Ascending aorta (tissue), 2 donors: Measurements from ENCODE around the gene MAPK13. TPM values are rescaled to one million over a fixed set of nuclear protein-coding genes. Genes with fewer than 3 reads are reported as not detected.

Source experiments
- DNase-seq, 2 donors: peaks; one replicate each; pipeline ENCODE4 v3.0.0-alpha.2; 2019; ENCODE audit warnings: low spot score in 2 of 2
- H3K27ac ChIP-seq, 2 donors: fragments of 200-600 bp; sonication (generic); one replicate each; pipeline ENCODE4 v1.5.1; 2016 to 2017; ENCODE audit warnings: mild to moderate bottlenecking in 1 of 2
- H3K27me3 ChIP-seq: fragments of 200-600 bp; sonication (generic); one replicate; pipeline ENCODE4 v1.5.1; 2017
- H3K36me3 ChIP-seq, 2 donors: fragments of 200-600 bp; sonication (generic); one replicate each; pipeline ENCODE4 v1.5.1; 2016
- H3K4me1 ChIP-seq, 2 donors: fragments of 200-600 bp; sonication (generic); one replicate each; pipeline ENCODE4 v1.5.1; 2016 to 2017; ENCODE audit warnings: mild to moderate bottlenecking in 1 of 2
- H3K4me3 ChIP-seq, 2 donors: fragments of 200-600 bp; sonication (generic); one replicate each; pipeline ENCODE4 v1.5.1; 2016 to 2017; ENCODE audit warnings: mild to moderate bottlenecking in 1 of 2
- H3K9me3 ChIP-seq, 2 donors: fragments of 200-600 bp; sonication (generic); one replicate each; pipeline ENCODE4 v1.5.1; 2016
- CTCF ChIP-seq, 3 experiments: fragments of 200-600 bp in 2 of 3; fragments of 450-650 bp in 1 of 3; sonication (generic) in 2 of 3; IDR thresholded peaks; one replicate each; pipeline ENCODE4 v1.5.1; 2016 to 2019; ENCODE audit warnings: antibody characterized with exemption in 3 of 3, mild to moderate bottlenecking in 1 of 3, moderate library complexity in 1 of 3
- intact Hi-C: fragments of 100-400 bp; cut with DNase I; formaldehyde crosslinking; loops from one replicate; pipeline ENCODE4 v1.15.1; 2023
- total RNA-seq: library from RNA; depleted of rRNA; stranded (reverse); fragments of >200 nt; gene quantifications from one replicate; pipeline ENCODE4 v1.1.0, GENCODE V29; 2016

The MAPK13 gene
- total RNA-seq, 1 donor from 2014 or later = 7.7 TPM

GRCh38 chr6:36135053-36135731 lies 4.9 kb downstream of the MAPK13 start:
- no peaks in the 10 kb centered on the region for H3K27me3 ChIP-seq
- no peaks in the 10 kb centered on the region for H3K9me3 ChIP-seq
- no peak overlapping the region for H3K4me3 ChIP-seq
- no peaks in the 10 kb centered on the region for H3K4me1 ChIP-seq
- intact Hi-C loops = no loop called here
- H3K36me3 ChIP-seq = peaks cover 6% of the 10 kb centered on the region in 2 donors
- no peak for TF ChIP-seq CTCF (IDR thresholded peaks at IDR 0.05)
- H3K27ac ChIP-seq = no peak overlapping the region
- DNase-seq = no peak

- intact Hi-C loops = no loop called here
- H3K4me1 ChIP-seq = no peaks in the 10 kb centered on the region
These were observed 5.7 kb downstream of the MAPK13 start for GRCh38 chr6:36136034-36136433.

GRCh38 chr6:36136551-36136950 lies 6.2 kb downstream of the MAPK13 start:
- no peak for TF ChIP-seq CTCF (IDR thresholded peaks at IDR 0.05)
- Histone ChIP-seq H3K4me1 (no peaks in the 10 kb centered on the region), H3K36me3 (peaks cover 6% of the 10 kb centered on the region in 2 donors), H3K9me3 (no peaks in the 10 kb centered on the region), H3K4me3 (no peak overlapping the region), H3K27me3 (no peaks in the 10 kb centered on the region), H3K27ac (no peak overlapping the region)
- DNase-seq = no peak
- intact Hi-C loops = no loop called here

More at GRCh38 chr6:36136034-36136433, 5.7 kb downstream of the MAPK13 start:
- Histone ChIP-seq H3K36me3 (peaks cover 6% of the 10 kb centered on the region in 2 donors), H3K27ac (no peak overlapping the region), H3K9me3 (no peaks in the 10 kb centered on the region), H3K4me3 (no peak overlapping the region), H3K27me3 (no peaks in the 10 kb centered on the region)
- no peak for DNase-seq
- no peak for TF ChIP-seq CTCF (IDR thresholded peaks at IDR 0.05)

- H3K4me1 ChIP-seq = no peaks in the 10 kb centered on the region
- H3K27me3 ChIP-seq = no peaks in the 10 kb centered on the region
- H3K9me3 ChIP-seq = no peaks in the 10 kb centered on the region
- DNase-seq = no peak
- no peak overlapping the region for H3K27ac ChIP-seq
- intact Hi-C loops = no loop called here
- no peak overlapping the region for H3K4me3 ChIP-seq
- TF ChIP-seq CTCF (IDR thresholded peaks at IDR 0.05) = no peak
- H3K36me3 ChIP-seq = peaks cover 6% of the 10 kb centered on the region in 2 donors
These were observed 8.4 kb downstream of the MAPK13 start for GRCh38 chr6:36138667-36139066.

GRCh38 chr6:36139431-36139830 lies 9.1 kb downstream of the MAPK13 start:
- no peak overlapping the region for H3K27ac ChIP-seq
- intact Hi-C loops = no loop called here
- no peaks in the 10 kb centered on the region for H3K9me3 ChIP-seq
- H3K4me1 ChIP-seq = no peaks in the 10 kb centered on the region
- H3K36me3 ChIP-seq = peaks cover 6% of the 10 kb centered on the region in 2 donors
- no peak for TF ChIP-seq CTCF (IDR thresholded peaks at IDR 0.05)
- H3K27me3 ChIP-seq = no peaks in the 10 kb centered on the region
- no peak overlapping the region for H3K4me3 ChIP-seq
- DNase-seq = no peak
